ENCODE results near the gene PDCD1. TPM values are rescaled to one million over a fixed set of nuclear protein-coding genes. Genes with fewer than 3 reads are reported as not detected.

The PDCD1 gene
- total and polyA plus RNA-seq, 2 of the 8 experiments (the other 6 are each of a cell fraction or from before 2014, with no cell fraction given), result 0.48 to 1.1 TPM

DNA sequence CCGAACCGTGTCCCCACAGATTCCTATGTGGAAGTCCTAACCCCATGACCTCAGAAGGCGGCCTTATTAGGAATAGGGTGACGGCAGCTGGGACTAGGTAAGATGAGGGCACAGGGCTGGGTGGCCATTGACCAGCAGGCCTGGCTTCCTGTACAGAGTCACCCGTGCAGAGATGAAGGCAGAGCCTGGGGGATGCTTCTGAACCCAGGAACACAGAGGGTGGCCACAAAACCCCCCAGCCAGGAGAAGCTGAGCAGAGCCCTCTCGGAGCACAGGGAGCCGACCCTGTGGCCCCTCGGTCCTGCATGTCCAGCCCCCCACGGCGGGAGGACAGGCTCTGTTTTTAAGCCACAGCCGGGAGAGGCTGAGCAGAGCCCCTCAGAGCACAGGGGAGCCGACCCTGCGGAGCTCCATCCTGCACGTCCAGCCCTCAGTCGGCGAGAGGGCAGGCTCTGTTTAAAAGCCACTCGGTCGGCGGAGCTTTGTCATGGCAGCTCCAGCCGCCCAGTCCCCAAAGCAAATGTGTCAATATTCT is 2.7 kb downstream of the PDCD1 start:
- no peak overlapping the region for H3K27ac ChIP-seq (ENCODE audit: low read depth, low read length)
- TF ChIP-seq JUND (IDR thresholded peaks at IDR 0.05; ENCODE audit: low read length) (no peak), SUZ12 (IDR thresholded peaks at IDR 0.05; ENCODE audit: low read length) (no peak), SRF (IDR thresholded peaks at IDR 0.05; ENCODE audit: low read depth, low read length) (no peak), CTBP2 (IDR thresholded peaks at IDR 0.05; ENCODE audit: borderline replicate concordance, insufficient read depth, insufficient read length, low read length) (no peak), CBX5 (IDR thresholded peaks at IDR 0.05; ENCODE audit: low read depth, low read length) (no peak), GABPA (IDR thresholded peaks at IDR 0.05; ENCODE audit: borderline replicate concordance, insufficient read depth, low read length) (no peak), RAD21 (IDR thresholded peaks at IDR 0.05 in 1 of 2, conservative IDR thresholded peaks at IDR 0.05 in 1 of 2; ENCODE audit: low read depth in 2 of 2, low read length in 2 of 2) (no peak), CEBPB (IDR thresholded peaks at IDR 0.05; ENCODE audit: low read depth, low read length) (no peak)
- no peaks in the 10 kb centered on the region for H3K79me1 ChIP-seq (ENCODE audit: low read depth, low read length)
- ChIA-PET CTCF (ENCODE audit: partially characterized antibody) (interaction anchor here (1.0 to 1.3 kb wide), 3 partner anchors 11 to 22 kb away, joined by 3 read pairs; no protein-coding TSS in a partner anchor), POLR2A (ENCODE audit: partially characterized antibody) (interaction anchor here (0.8 kb wide), 1 partner anchor 154 kb away, joined by 3 read pairs; the partner anchor contains the start of gene ING5)
- peaks cover under 1% of the 10 kb centered on the region; the same call in 1 of the 2 replicates for H3K23me2 ChIP-seq (ENCODE audit: low read depth, low read length)
- H3K23ac ChIP-seq (ENCODE audit: insufficient read length), result no peak overlapping the region
- H2BK15ac ChIP-seq (ENCODE audit: low read length), result no peak overlapping the region
- H2BK12ac ChIP-seq (ENCODE audit: low read depth, low read length), result no peak overlapping the region
- H4K8ac ChIP-seq (ENCODE audit: extremely low read depth, insufficient read depth, low read length), result no peak overlapping the region; the same call in 1 of the 2 replicates
- DNase-seq (ENCODE audit: low read depth in 1 of 2, low spot score in 2 of 2) (no peak), FAIRE-seq (no peak)
- no peak overlapping the region for H3K18ac ChIP-seq (ENCODE audit: extremely low read depth, low read length)
- H4K5ac ChIP-seq (ENCODE audit: insufficient read length, low read depth, low read length), result no peak overlapping the region
- H2AFZ ChIP-seq (ENCODE audit: low read length), result no peak overlapping the region
- H3K4me1 ChIP-seq (replicated peaks in 1 of 4; ENCODE audit: control insufficient read depth in 3 of 4, insufficient read depth in 4 of 4, low read length in 3 of 4), result peaks cover 0 to 13% (median 6%) of the 10 kb centered on the region in 4 experiments; a peak in 6 of 7 replicates
- H3K4me3 ChIP-seq (ENCODE audit: extremely low read depth in 1 of 4, insufficient read depth in 2 of 4, low read depth in 3 of 4, low read length in 4 of 4), result no peak overlapping the region
- H3K56ac ChIP-seq (replicated peaks; ENCODE audit: insufficient read length, low read depth, low read length), result no peak overlapping the region
- H3K9ac ChIP-seq (replicated peaks in 1 of 4; ENCODE audit: extremely low read depth in 1 of 4, low read depth in 3 of 4, low read length in 3 of 4), result no peak overlapping the region
- no peak overlapping the region for H4K91ac ChIP-seq (replicated peaks; ENCODE audit: insufficient read length, low read length)
- 86% methylated on average over 20 of the region's 20 CpGs; no CpG with 5 or more reads in 1 of the 2 experiments for WGBS, 2 experiments (ENCODE audit: extremely low coverage in 1 of 2, insufficient coverage in 1 of 2, insufficient read length in 1 of 2, insufficient replicate concordance in 2 of 2, low coverage in 1 of 2, low lambda C conversion rate in 2 of 2, missing lambda C conversion rate in 1 of 2)
- H3K14ac ChIP-seq (ENCODE audit: insufficient read length), result no peak overlapping the region
- no peak overlapping the region for H2AK5ac ChIP-seq (ENCODE audit: low read depth, low read length)
- H3K36me3 ChIP-seq (ENCODE audit: control insufficient read depth in 2 of 4, insufficient read depth in 4 of 4, low read length in 3 of 4), result no peaks in the 10 kb centered on the region
- H4K20me1 ChIP-seq (replicated peaks in 1 of 2; ENCODE audit: control insufficient read depth in 1 of 2, insufficient read depth in 2 of 2, low read length in 2 of 2), result no peaks in the 10 kb centered on the region
- no peak overlapping the region for H3K4me2 ChIP-seq (ENCODE audit: insufficient read depth in 1 of 2, low read depth in 2 of 2, low read length in 2 of 2)
- H2BK20ac ChIP-seq (ENCODE audit: low read length), result no peak overlapping the region
- H2BK120ac ChIP-seq (replicated peaks; ENCODE audit: low read depth, low read length), result no peak overlapping the region
- no peaks in the 10 kb centered on the region for H3K9me3 ChIP-seq (ENCODE audit: insufficient read depth in 2 of 2, low read depth in 1 of 2, low read length in 1 of 2)
- no peaks in the 10 kb centered on the region for H3K27me3 ChIP-seq (replicated peaks in 1 of 4; ENCODE audit: control insufficient read depth in 3 of 4, extremely low read depth in 1 of 4, insufficient read depth in 3 of 4, low read length in 3 of 4)
- H2BK5ac ChIP-seq (ENCODE audit: low read depth, low read length), result no peak overlapping the region
- no peaks in the 10 kb centered on the region for H3K79me2 ChIP-seq (ENCODE audit: control insufficient read depth in 1 of 2, insufficient read depth in 2 of 2, low read length in 2 of 2)
- H3K4ac ChIP-seq (replicated peaks; ENCODE audit: insufficient read length, low read depth, low read length), result no peak overlapping the region

Data from H1 (cell line).